Left lung (tissue), 10 donors: ENCODE measurements around the gene PTCH2. TPM values are rescaled to one million over a fixed set of nuclear protein-coding genes. Genes with fewer than 3 reads are reported as not detected.
"Not testable (repeated sequence)": the region's sequence is repeated elsewhere in the genome, so short reads cannot be mapped to it uniquely, and the experiment has no call there.

Source experiments
- ATAC-seq: fragments of 200-7000 bp; cut with Tn5 transposase; one replicate; pipeline ENCODE4 v1.9.1; 2020; ENCODE audit warnings: moderate library complexity
- DNase-seq, 4 donors: peaks; one replicate each; pipeline ENCODE4 v3.0.0-alpha.2; 2013 to 2020
- H3K27ac ChIP-seq, 2 donors: fragments of 200-600 bp; sonication (generic) in 1 of 2; one replicate each; pipeline versions ENCODE4 v1.5.0 to v1.8.0; 2020 to 2021
- H3K27me3 ChIP-seq, 2 donors: fragments of 200-600 bp; sonication (generic) in 1 of 2; one replicate each; pipeline versions ENCODE4 v1.5.0 to v1.8.0; 2020 to 2021
- H3K36me3 ChIP-seq, 2 donors: fragments of 200-600 bp; sonication (generic) in 1 of 2; one replicate each; pipeline versions ENCODE4 v1.5.0 to v1.8.0; 2020 to 2021
- H3K4me1 ChIP-seq, 2 donors: fragments of 200-600 bp; one replicate each; pipeline ENCODE4 v1.8.0; 2021
- H3K4me3 ChIP-seq, 2 donors: fragments of 200-600 bp; sonication (generic) in 1 of 2; one replicate each; pipeline versions ENCODE4 v1.5.0 to v1.8.0; 2020 to 2021; ENCODE audit warnings: mild to moderate bottlenecking in 1 of 2
- H3K9me3 ChIP-seq, 2 donors: fragments of 200-600 bp; sonication (generic) in 1 of 2; one replicate each; pipeline versions ENCODE4 v1.5.0 to v1.8.0; 2020 to 2021
- CTCF ChIP-seq, 2 donors: fragments of 200-600 bp; sonication (generic) in 1 of 2; IDR thresholded peaks; one replicate each; pipeline versions ENCODE4 v1.5.0 to v1.8.0; 2021; ENCODE audit warnings: antibody characterized with exemption in 2 of 2
- intact Hi-C, 2 donors: fragments of 100-400 bp; cut with DNase I; formaldehyde crosslinking; loops; one replicate each; pipeline versions ENCODE4 v1.11.2 to v1.14.2; 2022
- polyA plus RNA-seq, 6 donors: library from polyadenylated mRNA; unstranded; fragments of 120-200 nt; gene quantifications; one replicate each; pipeline ENCODE4 v1.2.1, GENCODE V29; 2013; ENCODE audit not compliant: insufficient read length in 6 of 6
- total RNA-seq, 2 donors: library from RNA; stranded (reverse); fragmentation: NEBNext Ultra II Directional; extraction: Animal tissue kit (Norgen Biotek cat#: 25700); gene quantifications; one replicate each; pipeline ENCODE4 v1.2.1, GENCODE V29; 2021
- donor health status: DM: no; HTN: yes; CAD: no.
- donor health status: DM: no; HTN: no; CAD: no.

PTCH2 gene
- total and polyA plus RNA-seq, 8 donors, result 1.0 to 9.4 (median 6.3) TPM

GRCh38 chr1:44801491-44802305 lies 41.4 kb downstream of the PTCH2 start:
- H3K4me1 ChIP-seq, result peaks cover 10 to 62% of the 10 kb centered on the region in 2 donors
- H3K4me3 ChIP-seq, result peak overlapping the region; percentile 84 to 97
- DNase-seq (peak in 1 of 4 donors; percentile 78), ATAC-seq (no peak)
- intact Hi-C loops, result no loop called here
- TF ChIP-seq CTCF (IDR thresholded peaks at IDR 0.05), result no peak
- H3K27me3 ChIP-seq, result no peaks in the 10 kb centered on the region
- H3K27ac ChIP-seq, result peak overlapping the region; percentile 27 to 98
- H3K9me3 ChIP-seq, result no peaks in the 10 kb centered on the region
- H3K36me3 ChIP-seq, result peaks cover 0 to 48% of the 10 kb centered on the region in 2 donors

- ATAC-seq (peak; percentile 96), DNase-seq (peak; percentile 98 to 99 (median 98))
- peaks cover 0 to 30% of the 10 kb centered on the region in 2 donors for H3K36me3 ChIP-seq
- no peaks in the 10 kb centered on the region for H3K27me3 ChIP-seq
- peak; percentile 89 to 92 for TF ChIP-seq CTCF (IDR thresholded peaks at IDR 0.05)
- H3K27ac ChIP-seq, result peak within 1 kb of the TSS; percentile 89 to 98
- H3K4me3 ChIP-seq, result peak within 1 kb of the TSS; percentile 84 to 97
- peaks cover 2 to 45% of the 10 kb centered on the region in 2 donors for H3K4me1 ChIP-seq
- no peaks in the 10 kb centered on the region for H3K9me3 ChIP-seq
- intact Hi-C loops, result no loop called here
Measured at GRCh38 chr1:44799770-44800584, 43.1 kb downstream of the PTCH2 start, which contains the start of gene PLK3. Gene PLK3, plus strand, starts transcription at chr1:44800377. Its CDS starts 87 bp downstream, at chr1:44800464.

- TF ChIP-seq CTCF (IDR thresholded peaks at IDR 0.05), result no peak
- no peak for ATAC-seq
- Histone ChIP-seq H3K27me3 (no peaks in the 10 kb centered on the region), H3K27ac (peak overlapping the region; percentile 89 to 98), H3K36me3 (peaks cover 0 to 18% of the 10 kb centered on the region in 2 donors), H3K4me1 (peaks cover 2 to 32% of the 10 kb centered on the region in 2 donors), H3K4me3 (no peak overlapping the region), H3K9me3 (no peaks in the 10 kb centered on the region)
- DNase-seq, result peak in 2 of 4 donors; percentile 37 to 58
- intact Hi-C loops, result no loop called here
Measured at GRCh38 chr1:44798481-44799365, 44.3 kb downstream of the PTCH2 start.

GRCh38 chr1:44797886-44798285 lies 45.2 kb downstream of the PTCH2 start:
- DNase-seq, result peak in 2 of 4 donors; percentile 8 to 17
- H3K27ac ChIP-seq, H3K27me3 ChIP-seq, H3K4me3 ChIP-seq, H3K9me3 ChIP-seq, H3K36me3 ChIP-seq, ATAC-seq, intact Hi-C loops: not testable (repeated sequence)
- H3K4me1 ChIP-seq, result peaks cover 2 to 24% of the 10 kb centered on the region in 2 donors
